IPS-NIHi7 (cell line): Measurements from ENCODE around the gene FBXL16.

Experiments
- DNase-seq: peaks from one replicate; pipeline ENCODE4 v3.0.0; 2012; ENCODE audit warnings: mixed read lengths; ENCODE audit errors: extremely low spot score

The FBXL16 gene

DNA sequence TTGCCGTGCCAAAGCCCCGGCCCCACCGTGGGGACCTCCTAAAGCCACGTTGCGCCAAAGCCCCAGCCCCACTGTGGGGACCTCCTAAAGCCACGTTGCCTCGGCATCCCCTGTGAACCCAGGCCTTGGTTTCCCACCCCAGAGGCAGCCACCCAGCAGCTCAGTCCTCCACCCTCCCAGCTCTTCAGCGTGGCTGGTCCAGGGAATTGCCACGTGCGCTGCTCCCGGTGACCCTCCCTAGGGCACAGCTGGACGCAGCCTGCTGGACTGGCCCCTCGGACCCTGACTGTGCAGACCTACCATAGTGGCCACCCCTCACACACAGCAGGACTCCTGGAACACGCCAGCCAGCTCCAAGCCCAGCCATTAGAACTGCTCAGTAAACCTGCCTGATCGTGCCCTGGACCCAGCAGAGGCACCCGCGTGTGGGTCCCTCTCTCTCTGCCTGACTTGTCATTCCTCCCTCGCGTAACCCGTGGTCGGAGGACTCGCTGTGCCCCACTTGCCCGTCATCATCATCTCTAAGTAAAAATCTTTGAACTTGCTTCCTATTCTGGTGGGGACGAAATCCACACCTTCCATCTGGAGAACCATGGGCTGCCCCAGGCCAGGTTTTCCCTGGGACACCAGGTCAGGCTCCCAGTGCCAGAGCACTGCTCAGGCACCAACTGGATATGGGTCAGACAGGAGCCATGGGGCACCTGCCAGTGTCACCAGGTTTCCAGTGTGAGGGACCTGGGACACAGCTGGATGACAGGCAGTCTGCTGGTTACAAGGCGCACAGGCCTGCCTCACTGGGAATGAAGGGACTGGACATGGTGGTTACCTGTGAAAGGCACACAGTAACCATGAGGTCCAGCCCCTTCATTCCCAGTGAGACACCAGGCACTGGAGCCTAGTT is 29.6 kb upstream of the FBXL16 start:
- DNase-seq: no peak

DNA sequence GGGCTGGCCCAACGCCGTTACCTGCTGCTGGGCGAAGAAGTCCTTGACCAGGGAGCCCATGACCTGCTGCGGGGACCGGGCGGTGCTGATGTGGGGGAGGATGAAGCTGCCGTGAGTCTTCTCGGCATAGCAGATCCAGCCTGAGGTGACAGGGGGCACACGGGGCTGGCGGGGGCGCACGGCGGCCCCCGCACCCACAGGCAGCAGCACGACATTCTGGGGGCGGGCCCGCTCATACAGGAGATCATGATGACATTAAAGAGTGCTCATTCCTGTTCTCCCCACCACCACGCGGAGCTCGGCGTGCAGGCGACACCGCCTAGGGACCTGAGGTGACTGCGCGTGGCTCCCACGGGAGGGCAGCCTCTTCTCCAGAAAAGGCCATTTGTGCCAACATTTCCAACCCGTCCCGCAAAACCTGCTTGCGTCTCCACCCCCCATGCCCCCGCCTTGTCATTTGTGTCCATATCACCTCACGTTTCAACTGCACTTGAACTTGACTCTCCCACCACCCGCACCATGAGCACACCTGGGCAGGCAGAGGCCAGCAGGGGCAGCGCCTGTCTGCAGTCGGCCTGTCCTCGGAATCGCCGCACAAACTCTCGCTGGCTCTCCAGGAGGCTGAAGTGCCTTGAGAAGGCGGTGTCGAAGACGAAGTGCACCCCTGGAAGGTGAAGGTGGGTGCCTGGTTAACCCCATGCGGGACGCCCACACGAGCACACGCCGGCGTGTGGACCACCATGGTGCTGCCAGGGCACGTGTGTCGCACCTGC is 28.8 kb upstream of the FBXL16 start:
- DNase-seq: no peak

DNA sequence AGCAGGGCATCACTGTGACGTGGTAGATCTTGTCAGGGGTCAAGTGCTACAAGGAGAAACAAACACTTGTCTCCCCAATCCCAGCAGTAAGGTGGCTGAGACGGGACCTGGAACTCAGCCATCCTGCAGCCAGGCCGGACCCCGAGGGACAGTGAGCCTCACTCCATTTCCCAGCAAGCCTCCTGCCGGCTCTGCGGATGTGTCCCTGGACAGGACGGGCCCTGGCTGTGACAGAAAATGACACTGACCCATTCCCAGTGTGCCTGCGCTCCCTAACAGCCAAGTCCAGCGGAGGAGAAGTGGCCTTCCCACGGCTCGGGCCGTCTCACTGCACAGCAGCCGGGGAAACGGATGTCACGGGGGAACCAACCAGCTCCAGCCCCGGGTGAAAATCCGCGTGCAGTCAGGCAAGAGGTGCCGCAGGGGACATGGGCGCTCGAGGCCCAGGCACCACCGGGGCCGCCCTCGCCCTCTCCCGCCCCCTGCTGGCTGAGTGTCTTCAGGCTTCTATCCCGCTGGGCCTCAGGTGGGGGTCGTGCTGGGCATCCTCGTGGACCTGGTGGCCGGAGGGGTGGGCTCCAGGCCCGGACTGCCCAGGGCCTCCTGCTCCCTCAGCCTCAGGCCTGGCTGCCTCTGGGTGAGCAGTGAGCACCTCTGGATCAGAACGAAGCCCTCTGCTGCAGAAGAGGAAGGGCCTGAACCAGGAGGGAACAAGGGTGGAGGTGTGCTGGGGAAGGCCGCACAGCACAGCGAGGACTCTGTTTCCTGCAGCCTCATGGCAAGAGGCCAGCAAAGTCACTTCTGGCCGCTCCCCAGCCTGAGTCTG is 28.0 kb upstream of the FBXL16 start:
- peak; percentile 66 for DNase-seq

DNA sequence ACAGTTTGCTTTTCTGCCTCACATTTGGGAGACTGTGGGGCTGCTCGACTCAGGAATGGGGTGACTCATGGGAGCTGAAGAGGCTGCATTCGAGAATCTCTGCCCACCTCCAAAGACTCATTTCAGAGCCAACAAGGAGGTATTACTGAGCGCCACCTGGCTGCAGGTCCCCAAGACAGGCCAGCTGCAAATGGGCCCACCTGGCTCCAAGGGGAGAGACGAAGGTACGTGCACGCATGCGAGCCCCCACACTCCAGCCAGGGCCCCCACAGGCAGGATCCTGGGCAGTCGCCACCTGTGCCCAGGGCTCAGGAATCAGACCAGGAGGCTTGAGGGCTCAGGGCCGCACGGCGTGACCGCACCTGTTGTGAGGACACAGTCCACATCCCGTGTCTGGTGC is 27.3 kb upstream of the FBXL16 start:
- no peak for DNase-seq

DNA sequence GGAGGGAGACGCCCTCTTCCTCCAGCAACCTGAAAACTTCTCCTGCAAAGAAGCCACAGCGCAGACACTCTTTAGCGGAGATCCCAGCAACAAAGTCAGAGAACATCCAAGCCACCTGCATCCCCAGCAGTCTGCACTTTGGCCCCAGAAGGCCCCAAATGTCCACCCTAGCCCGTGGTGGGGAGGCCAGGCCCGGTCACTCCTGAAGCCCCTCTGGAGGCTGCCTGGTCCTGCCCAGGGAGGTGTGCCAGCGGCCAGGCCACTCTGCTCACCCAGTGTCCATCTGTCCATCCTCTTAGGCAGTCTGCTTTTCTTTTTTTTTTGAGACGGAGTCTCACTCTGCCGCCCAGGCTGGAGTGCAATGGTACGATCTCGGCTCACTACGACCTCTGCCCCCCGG is 26.7 kb upstream of the FBXL16 start:
- DNase-seq: no peak

DNA sequence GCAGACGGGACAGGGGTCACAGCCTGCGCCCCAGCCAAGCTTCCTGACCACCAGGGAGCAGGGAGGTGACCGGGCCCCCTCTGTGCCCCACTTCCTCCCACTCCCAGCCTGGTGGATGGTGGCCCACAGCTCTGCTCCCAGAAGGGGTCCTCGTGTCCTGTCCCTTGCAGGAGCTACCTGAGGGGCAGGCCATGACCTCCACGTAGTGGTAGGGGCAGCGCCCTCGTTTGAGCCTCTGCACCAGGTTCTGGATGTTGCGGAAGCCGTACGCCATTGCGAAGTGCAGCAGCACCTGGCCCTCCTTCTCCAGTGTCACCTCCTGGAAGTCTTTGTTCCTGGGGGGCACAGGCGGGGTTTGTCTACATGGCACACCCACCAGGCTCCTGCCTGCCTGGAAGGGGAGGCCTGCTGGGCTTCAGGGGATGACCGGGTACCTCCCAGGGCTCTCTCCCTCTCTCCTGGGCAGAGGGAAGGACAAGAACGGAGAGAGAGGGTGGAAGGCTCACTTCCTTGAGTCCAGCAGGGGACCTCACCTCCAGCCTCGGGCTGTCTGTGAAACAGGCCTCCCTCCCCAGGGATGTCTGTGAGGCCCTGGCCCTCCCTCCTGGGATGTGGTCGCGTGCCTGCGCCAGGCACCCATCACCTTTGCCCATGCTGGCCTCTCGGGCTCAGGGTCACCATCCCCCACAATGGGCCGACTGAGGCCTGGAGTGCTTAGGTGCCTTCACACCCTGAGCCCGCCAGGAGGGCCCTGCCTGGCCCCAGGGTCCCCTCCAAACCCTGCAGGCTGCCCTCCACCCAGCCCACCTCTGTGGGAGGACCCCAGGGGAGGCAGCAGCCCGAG is 25.3 kb upstream of the FBXL16 start:
- no peak for DNase-seq

DNA sequence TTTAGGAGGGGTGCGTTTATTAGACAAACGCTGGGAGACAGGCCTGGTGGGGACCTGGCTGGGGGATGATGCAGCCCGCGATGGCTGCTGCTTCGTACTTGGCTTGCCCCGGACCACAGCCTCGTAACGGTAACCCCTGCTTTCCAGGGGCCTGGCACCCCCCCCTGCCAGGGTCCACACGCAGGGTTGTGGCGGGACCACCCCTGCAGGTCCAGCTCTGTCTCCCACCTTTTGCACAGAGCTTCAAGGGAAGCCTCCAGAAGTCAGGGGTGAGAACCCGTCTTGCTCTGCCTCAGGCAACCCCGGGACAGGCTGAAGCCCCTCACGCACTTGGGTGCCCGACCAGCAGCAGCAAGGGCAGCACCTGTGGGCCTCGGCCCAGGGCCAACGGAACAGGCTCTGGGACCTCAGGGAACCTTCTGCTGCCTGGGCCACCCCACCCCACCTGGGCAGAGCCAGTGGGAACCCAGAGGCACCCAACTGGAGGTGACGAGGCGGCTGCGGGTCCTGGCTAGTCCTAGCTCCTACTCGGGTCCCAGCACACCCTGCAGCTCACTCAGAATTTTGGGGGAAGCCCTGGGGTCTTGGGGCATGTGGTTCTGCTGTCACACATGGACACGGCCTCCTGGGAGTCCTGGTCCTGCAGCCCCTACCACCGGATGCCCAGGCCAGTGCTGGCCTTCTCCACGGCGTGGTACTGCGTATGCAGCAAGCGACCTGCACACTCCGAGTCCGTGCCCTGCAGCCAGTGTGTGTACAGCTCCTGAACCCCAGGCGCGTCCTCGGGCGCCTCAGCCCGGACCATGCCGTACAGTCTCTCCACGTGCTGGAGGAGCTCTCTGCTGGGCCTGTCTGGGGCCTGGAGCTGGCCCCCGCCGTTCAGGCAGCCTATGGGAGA is 24.4 kb upstream of the FBXL16 start:
- no peak for DNase-seq

DNA sequence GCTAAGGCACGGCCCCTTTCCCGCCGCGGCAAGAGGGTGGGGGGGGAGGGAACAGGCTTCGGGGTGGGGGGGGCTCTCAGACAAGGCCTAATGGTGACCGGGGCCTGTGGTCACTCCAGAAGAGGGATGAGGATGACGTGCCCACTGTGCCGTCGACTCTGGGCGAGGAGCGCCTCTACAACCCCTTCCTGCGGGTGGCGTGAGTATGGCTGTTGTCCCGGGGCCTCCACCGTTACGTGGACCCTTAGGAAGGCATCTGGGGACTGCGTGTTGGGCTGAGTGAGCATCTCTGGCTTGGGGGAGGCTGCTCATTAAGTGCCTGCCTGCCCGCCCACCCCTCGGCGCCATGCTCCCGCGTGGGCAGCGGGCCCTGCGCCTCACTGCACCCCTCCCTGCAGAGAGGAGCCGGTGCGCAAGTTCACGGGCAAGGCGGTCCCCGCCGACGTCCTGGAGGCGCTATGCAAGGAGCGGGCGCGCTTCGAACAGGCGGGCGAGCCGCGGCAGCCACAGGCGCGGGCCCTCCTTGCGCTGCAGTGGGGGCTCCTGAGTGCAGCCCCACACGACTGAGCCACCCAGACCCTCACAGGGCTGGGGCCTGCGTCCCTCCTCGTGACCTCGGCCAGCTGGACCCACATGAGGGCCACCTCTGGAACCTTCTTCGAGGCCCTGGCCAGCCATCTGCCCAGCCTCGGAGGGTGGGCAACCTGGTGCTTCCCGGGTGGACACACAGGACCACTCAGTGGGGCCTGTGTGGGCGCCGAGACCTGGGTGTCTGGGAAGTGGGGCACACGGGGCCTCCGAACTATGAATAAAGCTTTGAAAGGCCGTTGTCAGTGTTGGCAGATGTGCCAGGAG is 23.5 kb upstream of the FBXL16 start:
- DNase-seq: no peak

DNA sequence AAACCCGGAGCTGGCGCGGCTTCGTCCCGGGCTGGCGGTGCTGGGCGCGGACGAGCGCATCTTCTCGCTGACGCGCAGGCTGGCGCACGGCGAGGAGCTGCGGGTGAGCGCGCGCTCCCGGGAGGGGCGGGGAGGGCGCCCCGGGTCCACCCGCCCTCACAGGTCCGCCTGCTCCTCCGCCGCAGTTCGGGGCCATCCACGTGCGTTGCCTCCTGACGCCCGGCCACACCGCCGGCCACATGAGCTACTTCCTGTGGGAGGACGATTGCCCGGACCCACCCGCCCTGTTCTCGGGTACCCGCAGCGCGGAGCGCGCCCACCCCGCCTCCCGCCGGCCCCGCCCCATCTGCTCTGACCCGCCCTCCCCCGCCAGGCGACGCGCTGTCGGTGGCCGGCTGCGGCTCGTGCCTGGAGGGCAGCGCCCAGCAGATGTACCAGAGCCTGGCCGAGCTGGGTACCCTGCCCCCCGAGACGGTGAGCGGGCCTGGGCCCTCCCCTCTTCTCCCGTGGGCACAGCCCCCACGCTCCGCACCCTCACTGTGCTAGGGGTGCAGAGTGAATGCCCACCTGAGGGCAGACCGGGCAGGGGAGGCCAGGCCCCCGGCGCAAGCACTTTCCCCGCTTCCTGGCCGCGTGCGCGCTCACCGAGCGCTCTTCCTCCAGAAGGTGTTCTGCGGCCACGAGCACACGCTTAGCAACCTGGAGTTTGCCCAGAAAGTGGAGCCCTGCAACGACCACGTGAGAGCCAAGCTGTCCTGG is 22.7 kb upstream of the FBXL16 start:
- peak; percentile 75 for DNase-seq

DNA sequence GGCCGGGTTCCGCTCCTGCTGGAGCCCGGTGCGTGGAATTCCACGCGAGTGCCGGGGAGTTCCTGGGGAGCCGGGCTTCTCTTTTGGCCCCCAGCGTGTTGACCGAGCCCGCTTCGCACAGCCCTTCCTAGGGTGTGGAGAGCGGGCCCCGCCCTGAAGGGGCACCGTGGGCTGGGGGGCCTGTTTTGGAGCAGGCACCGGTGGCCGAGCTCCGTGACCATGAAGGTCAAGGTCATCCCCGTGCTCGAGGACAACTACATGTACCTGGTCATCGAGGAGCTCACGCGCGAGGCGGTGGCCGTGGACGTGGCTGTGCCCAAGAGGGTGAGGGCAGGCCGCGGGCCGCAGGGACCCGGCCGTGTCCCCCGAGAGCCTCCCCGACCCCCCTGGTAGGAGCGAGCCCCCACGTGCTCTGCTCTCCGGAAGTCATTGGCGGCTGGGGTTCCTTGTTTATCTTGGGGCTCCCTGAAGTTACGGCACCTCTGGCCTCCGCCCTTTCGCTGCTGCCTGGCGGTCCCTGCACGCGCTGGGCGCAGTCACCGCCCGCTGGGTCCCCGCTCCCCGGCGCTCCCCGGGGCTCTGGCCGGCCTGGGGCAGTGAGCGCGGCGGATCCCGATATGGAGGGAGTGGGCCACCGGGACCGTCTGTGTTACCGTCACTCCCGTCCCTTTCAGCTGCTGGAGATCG is 21.8 kb upstream of the FBXL16 start:
- no peak for DNase-seq

DNA sequence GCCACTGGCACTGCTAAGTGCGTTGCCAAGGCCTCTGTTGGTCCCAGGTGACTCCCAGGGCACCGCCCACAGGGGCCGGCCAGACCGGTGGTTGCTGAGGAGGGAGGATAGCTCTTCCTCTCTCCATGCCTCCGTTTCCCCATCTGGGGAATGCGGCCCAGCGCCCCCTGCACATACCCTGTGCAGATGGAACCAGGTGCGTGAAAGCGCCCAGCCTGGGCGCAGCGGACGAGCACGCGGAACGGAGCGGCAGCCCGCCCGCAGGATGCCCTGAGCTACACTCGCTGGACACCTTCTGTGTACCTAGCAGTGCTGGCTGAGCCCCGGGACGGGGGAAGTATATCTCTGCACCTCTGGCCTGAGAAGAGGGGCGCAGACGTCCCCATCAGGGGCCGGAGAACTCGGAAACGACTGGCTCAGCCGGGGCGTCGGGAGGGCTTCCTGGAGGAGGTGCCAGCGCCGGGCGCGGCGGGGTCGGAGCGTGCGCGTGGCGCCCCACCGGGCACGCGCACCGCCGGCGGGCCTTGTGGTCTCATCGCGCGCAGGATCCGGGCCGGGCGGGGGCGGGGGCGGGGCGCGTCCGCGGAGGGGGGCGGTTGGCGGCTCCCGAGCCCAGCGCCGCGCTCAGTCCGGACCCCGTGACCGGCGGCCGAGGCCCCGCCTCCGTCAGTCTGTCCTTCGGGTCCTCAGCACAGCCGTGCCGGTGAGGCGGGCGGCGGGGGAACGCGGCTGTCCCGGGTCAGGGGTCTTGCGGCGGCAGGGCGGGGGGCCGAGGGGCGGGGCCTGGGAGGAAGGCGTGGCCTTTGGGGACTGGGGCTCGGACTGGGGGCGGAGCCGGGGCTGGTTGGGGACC is 21.1 kb upstream of the FBXL16 start, which contains the start of the genes CCDC78 and HAGHL:
TSS of gene CCDC78 (minus strand) at position 6 of the 853 bp plus-strand sequence. CDS start 76 bp downstream, outside the sequence.
TSS of gene HAGHL (plus strand) at position 669 of the 853 bp plus-strand sequence. CDS start 404 bp downstream, outside the sequence.
- peak; percentile 79 for DNase-seq

DNA sequence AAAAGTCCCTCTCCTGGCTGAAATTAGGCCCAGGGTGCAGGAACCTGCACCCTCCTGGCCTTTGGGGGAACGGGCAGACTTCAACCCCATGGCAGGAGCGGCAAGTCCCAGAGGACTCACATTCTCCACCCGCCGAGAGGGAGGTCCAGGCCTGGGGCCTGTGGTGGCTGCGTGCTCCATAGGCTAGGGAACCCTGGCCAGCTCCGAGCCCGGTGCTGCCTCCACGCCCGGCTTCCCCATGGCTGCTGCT is 20.5 kb upstream of the FBXL16 start:
- DNase-seq: no peak

DNA sequence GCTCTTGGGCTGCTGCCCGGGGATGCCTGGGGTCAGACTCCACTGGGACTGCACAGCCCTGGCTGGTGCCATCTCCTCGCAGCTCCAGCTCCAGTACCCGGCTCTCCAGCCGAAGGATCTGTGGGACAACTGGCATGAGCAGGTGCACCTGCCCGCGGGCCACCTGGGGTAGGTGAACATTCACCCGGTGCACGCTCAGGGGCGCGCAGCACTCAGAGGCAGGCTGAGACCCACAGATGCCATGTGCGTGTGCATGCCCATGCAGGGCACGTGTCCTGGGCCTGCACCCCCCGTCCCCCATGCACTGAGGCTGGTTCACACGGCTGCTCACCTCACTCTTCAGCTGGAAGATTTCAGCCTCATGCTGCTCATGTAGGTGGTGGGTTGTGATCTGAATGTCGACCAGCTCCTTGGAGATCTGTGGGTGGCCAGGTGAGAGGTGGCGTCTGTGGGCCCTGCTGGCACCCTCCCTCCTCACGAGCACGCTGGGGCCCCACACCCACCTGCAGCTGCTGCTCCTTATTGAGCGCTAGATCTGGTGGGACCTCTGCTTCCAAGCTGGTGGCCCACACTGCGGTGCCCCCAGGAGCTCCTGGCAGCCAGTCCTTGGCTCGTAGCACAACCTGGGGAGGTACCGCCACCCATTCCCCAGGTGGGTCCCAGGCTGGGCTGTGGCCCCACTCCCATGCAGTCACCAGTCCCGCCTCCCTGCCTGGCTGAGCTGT is 20.0 kb upstream of the FBXL16 start:
- DNase-seq: no peak

DNA sequence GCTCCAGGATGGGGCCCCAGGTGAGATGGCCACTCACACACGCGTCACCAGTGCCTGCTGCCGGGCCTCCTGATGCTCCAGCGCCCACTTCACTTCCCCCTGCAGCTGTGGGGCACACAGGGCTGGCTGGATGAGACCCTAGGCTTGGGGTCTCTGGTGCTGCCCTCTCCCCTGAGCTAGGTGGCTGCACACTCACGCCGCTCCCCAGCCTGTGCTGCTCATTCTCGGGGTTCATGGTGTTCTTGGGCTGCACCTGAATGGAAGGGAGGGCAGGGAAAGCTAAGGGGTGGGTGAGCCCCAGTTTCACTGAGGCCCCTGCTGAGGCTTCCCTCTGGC is 19.4 kb upstream of the FBXL16 start:
- DNase-seq: no peak

DNA sequence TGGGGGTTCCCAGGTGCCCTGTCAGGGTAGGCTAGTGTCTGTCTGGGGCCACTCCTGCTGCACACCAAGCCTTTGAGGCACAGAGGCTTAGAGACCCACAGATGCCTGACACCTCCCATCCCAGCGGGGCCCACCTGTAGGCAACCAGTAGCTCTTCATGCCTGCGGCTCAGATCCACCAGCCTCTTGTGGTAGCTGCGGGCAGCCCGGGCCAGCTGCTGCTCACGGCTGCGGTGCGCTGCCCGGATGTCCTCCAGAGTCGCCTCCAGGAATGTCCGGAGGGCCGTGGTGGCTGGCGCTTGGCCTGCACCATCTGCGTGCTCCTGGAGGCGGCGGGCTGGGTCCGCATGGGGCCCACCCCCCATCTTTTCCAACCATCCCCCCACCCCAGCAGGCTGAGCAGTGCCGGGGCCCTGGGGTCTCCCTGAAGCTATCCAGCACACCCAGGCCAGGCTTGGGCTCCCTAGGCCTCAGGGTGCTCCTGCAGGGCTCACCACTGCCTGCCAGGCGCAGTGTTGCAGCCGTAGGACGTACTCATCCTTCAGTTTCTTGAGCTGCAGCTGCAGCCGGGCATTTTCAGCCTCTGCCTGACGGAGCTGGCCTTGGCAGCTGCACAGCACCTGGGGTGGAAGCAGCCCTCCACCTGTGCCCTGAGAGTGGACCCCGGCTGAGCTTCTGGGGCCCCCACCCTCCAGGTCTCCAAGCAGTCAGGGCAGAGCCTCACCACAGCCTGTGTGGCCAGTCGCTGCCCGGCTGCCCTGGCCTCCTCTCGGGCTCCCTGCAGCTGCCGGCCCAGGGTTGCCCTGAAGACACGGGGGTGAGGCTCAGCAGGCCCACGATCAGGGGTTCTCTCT is 18.8 kb upstream of the FBXL16 start:
- DNase-seq: no peak
